PFSK-1 (cell line): ENCODE measurements around the gene NINJ2.

ENCODE experiments used
- FOXP2 ChIP-seq: optimal IDR thresholded peaks from 2 replicates; pipeline ENCODE3; 2011; ENCODE audit warnings: borderline replicate concordance, control low read depth, inconsistent platforms; ENCODE audit not compliant: insufficient read depth; ENCODE audit errors: extremely low read length, extremely low read depth
- POLR2AphosphoS5 ChIP-seq: IDR thresholded peaks from 2 replicates; pipeline ENCODE4 v1.6.1; 2012; ENCODE audit warnings: low read depth, mild to moderate bottlenecking, control low read depth, low read length, moderate library complexity
- REST ChIP-seq, 2 experiments: IDR thresholded peaks; 2 replicates each; pipeline versions ENCODE4 v1.6.1 to v1.8.0; 2011 to 2012; ENCODE audit warnings: low read depth in 2 of 2, low read length in 2 of 2, control low read depth in 1 of 2, inconsistent platforms in 1 of 2, mild to moderate bottlenecking in 1 of 2, moderate library complexity in 1 of 2; ENCODE audit not compliant: insufficient read depth in 1 of 2
- SIN3A ChIP-seq: IDR thresholded peaks from 2 replicates; pipeline ENCODE4 v1.6.1; 2012; ENCODE audit warnings: mild to moderate bottlenecking, low read length, moderate library complexity, borderline replicate concordance; ENCODE audit not compliant: insufficient read depth
- TAF1 ChIP-seq: IDR thresholded peaks from 2 replicates; pipeline ENCODE4 v1.6.1; 2012; ENCODE audit warnings: low read length, control low read depth, borderline replicate concordance; ENCODE audit not compliant: insufficient read depth

DNA sequence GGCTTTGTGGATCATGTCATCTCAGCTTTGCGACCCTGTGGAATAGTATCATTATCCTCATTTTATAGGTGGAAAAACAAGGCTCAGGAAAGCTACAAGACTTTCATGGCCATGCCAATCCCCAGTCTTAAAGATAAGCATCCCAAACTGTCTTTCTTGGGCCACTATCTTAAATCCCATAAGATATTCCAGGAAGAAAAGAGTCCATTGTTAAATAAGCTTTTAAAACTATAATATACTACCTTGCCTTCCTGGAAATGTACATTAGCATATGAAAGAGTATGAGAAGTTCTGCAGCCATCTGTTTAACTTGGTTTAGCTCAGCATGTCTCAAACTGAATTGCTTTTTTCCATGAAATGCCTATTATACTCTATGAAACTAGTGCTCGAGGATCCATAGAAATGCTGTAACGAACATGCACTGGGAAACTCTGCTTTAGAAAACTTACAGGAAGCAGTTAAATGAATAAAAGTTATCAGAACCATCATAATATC lies 126.4 kb downstream of the NINJ2 start:
- TF ChIP-seq REST (IDR thresholded peaks at IDR 0.05; ENCODE audit: insufficient read depth in 1 of 2, low read depth in 2 of 2, low read length in 2 of 2) (no peak), POLR2AphosphoS5 (no peak), SIN3A (no peak), TAF1 (no peak), FOXP2 (no peak)
